ENCODE measurements around the gene SYT1.

DNA sequence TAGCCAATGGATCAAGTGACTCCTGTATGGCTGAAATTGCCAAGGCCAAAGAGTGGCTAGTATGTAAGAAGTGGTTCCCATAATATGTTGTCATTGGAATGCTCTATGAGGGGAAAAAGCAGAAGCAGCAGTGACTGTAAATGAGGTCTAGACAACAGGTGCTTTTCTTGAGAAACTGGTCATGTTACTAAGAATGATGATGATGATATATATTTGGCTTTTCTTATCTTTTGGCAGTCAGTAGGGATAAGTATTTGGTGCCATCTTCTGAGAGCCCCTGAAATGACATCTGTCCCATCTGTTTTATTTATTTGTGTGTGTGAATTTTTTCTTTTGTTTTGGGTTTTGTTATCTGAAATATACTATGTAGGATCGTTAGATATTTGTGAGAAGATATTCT lies 141.7 kb downstream of the SYT1 start:
- TF ChIP-seq ZNF274 (IDR thresholded peaks at IDR 0.05; ENCODE audit: low read depth, low read length) (no peak), EZH2 (IDR thresholded peaks at IDR 0.05) (no peak), SP1 (IDR thresholded peaks at IDR 0.05; ENCODE audit: low read depth) (no peak), YY1 (IDR thresholded peaks at IDR 0.05; ENCODE audit: extremely low read depth, insufficient replicate concordance, low read depth, low read length) (no peak), POLR2A (IDR thresholded peaks at IDR 0.05; ENCODE audit: borderline replicate concordance, extremely low read depth, insufficient read depth, insufficient read length) (no peak), JUND (IDR thresholded peaks at IDR 0.05) (no peak), REST (IDR thresholded peaks at IDR 0.05; ENCODE audit: low read depth) (no peak), CEBPB (IDR thresholded peaks at IDR 0.05; ENCODE audit: low read depth) (no peak), POLR2AphosphoS5 (IDR thresholded peaks at IDR 0.05; ENCODE audit: low read depth, low read length) (no peak)
- TF ChIP-seq, protein P1, sequence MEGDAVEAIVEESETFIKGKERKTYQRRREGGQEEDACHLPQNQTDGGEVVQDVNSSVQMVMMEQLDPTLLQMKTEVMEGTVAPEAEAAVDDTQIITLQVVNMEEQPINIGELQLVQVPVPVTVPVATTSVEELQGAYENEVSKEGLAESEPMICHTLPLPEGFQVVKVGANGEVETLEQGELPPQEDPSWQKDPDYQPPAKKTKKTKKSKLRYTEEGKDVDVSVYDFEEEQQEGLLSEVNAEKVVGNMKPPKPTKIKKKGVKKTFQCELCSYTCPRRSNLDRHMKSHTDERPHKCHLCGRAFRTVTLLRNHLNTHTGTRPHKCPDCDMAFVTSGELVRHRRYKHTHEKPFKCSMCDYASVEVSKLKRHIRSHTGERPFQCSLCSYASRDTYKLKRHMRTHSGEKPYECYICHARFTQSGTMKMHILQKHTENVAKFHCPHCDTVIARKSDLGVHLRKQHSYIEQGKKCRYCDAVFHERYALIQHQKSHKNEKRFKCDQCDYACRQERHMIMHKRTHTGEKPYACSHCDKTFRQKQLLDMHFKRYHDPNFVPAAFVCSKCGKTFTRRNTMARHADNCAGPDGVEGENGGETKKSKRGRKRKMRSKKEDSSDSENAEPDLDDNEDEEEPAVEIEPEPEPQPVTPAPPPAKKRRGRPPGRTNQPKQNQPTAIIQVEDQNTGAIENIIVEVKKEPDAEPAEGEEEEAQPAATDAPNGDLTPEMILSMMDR (IDR thresholded peaks at IDR 0.05 in 2 of 3, conservative IDR thresholded peaks at IDR 0.05 in 1 of 3; ENCODE audit: borderline replicate concordance in 1 of 3, insufficient read depth in 1 of 3, low read depth in 2 of 3, low read length in 2 of 3): peak; percentile 30 to 65 (median 52); a peak in 4 of 6 replicates
- TF ChIP-seq, protein P2, sequence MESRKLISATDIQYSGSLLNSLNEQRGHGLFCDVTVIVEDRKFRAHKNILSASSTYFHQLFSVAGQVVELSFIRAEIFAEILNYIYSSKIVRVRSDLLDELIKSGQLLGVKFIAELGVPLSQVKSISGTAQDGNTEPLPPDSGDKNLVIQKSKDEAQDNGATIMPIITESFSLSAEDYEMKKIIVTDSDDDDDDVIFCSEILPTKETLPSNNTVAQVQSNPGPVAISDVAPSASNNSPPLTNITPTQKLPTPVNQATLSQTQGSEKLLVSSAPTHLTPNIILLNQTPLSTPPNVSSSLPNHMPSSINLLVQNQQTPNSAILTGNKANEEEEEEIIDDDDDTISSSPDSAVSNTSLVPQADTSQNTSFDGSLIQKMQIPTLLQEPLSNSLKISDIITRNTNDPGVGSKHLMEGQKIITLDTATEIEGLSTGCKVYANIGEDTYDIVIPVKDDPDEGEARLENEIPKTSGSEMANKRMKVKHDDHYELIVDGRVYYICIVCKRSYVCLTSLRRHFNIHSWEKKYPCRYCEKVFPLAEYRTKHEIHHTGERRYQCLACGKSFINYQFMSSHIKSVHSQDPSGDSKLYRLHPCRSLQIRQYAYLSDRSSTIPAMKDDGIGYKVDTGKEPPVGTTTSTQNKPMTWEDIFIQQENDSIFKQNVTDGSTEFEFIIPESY (IDR thresholded peaks at IDR 0.05; ENCODE audit: extremely low read depth, insufficient replicate concordance, low read length): no peak

All from HCT116 (cell line).